Measurements from ENCODE around the gene SNX4.
"Not testable (repeated sequence)": the region's sequence is repeated elsewhere in the genome, so short reads cannot be mapped to it uniquely, and the experiment has no call there.

SNX4 gene

GRCh38 chr3:125519678-125520562 is at the start of gene SNX4:
SNX4 (minus strand) TSS chr3:125520202; CDS start chr3:125520172, 30 bp downstream.
- DNase-seq (ENCODE audit: low read depth in 2 of 2): peak; percentile 70 to 78

- no peak for DNase-seq (ENCODE audit: low read depth in 2 of 2)
Measured at GRCh38 chr3:125556314-125556713, 36.3 kb upstream of the SNX4 start.

GRCh38 chr3:125552401-125552800 is 32.4 kb upstream of the SNX4 start:
- no peak for DNase-seq (ENCODE audit: low read depth in 2 of 2)

- no peak for DNase-seq (ENCODE audit: low read depth in 2 of 2)
Measured at GRCh38 chr3:125528920-125529319, 8.9 kb upstream of the SNX4 start.

GRCh38 chr3:125525153-125525552 is 5.2 kb upstream of the SNX4 start:
- no peak for DNase-seq (ENCODE audit: low read depth in 2 of 2)

GRCh38 chr3:125520563-125520919 is 539 bp upstream of the SNX4 start:
- DNase-seq (ENCODE audit: low read depth in 2 of 2): not testable (repeated sequence)

GRCh38 chr3:125515421-125515820 is 4.6 kb downstream of the SNX4 start:
- no peak for DNase-seq (ENCODE audit: low read depth in 2 of 2)

- no peak for DNase-seq (ENCODE audit: low read depth in 2 of 2)
Measured at GRCh38 chr3:125513490-125514115, 6.4 kb downstream of the SNX4 start.

GRCh38 chr3:125512135-125512920 is 7.7 kb downstream of the SNX4 start:
- peak in 1 of 2 donors; percentile 25 for DNase-seq (ENCODE audit: low read depth in 2 of 2)

GRCh38 chr3:125511420-125512118 is 8.4 kb downstream of the SNX4 start:
- DNase-seq (ENCODE audit: low read depth in 2 of 2): no peak

GRCh38 chr3:125507128-125507527 is 12.9 kb downstream of the SNX4 start:
- DNase-seq (ENCODE audit: low read depth in 2 of 2): no peak

GRCh38 chr3:125498630-125499029 is 21.4 kb downstream of the SNX4 start:
- no peak for DNase-seq (ENCODE audit: low read depth in 2 of 2)

GRCh38 chr3:125496701-125497100 is 23.3 kb downstream of the SNX4 start:
- DNase-seq (ENCODE audit: low read depth in 2 of 2): no peak

GRCh38 chr3:125482406-125482805 is 37.6 kb downstream of the SNX4 start:
- no peak for DNase-seq (ENCODE audit: low read depth in 2 of 2)

- no peak for DNase-seq (ENCODE audit: low read depth in 2 of 2)
Measured at GRCh38 chr3:125481786-125482185, 38.2 kb downstream of the SNX4 start.

- DNase-seq (ENCODE audit: low read depth in 2 of 2): not testable (repeated sequence)
Measured at GRCh38 chr3:125481375-125481759, 38.6 kb downstream of the SNX4 start.

- no peak for DNase-seq (ENCODE audit: low read depth in 2 of 2)
Measured at GRCh38 chr3:125480656-125481374, 39.2 kb downstream of the SNX4 start.

- no peak for DNase-seq (ENCODE audit: low read depth in 2 of 2)
Measured at GRCh38 chr3:125479091-125479490, 40.9 kb downstream of the SNX4 start.

- no peak for DNase-seq (ENCODE audit: low read depth in 2 of 2)
Measured at GRCh38 chr3:125478326-125478725, 41.7 kb downstream of the SNX4 start.

GRCh38 chr3:125477701-125478100 is 42.3 kb downstream of the SNX4 start:
- DNase-seq (ENCODE audit: low read depth in 2 of 2): no peak

- no peak for DNase-seq (ENCODE audit: low read depth in 2 of 2)
Measured at GRCh38 chr3:125470671-125471070, 49.3 kb downstream of the SNX4 start.

Data from activated CD4-positive, alpha-beta T cell treated with anti-CD3 and anti-CD28 coated beads for 24 hours (primary cell).